ENCODE measurements around the gene BCAP31.

BCAP31 gene

DNA sequence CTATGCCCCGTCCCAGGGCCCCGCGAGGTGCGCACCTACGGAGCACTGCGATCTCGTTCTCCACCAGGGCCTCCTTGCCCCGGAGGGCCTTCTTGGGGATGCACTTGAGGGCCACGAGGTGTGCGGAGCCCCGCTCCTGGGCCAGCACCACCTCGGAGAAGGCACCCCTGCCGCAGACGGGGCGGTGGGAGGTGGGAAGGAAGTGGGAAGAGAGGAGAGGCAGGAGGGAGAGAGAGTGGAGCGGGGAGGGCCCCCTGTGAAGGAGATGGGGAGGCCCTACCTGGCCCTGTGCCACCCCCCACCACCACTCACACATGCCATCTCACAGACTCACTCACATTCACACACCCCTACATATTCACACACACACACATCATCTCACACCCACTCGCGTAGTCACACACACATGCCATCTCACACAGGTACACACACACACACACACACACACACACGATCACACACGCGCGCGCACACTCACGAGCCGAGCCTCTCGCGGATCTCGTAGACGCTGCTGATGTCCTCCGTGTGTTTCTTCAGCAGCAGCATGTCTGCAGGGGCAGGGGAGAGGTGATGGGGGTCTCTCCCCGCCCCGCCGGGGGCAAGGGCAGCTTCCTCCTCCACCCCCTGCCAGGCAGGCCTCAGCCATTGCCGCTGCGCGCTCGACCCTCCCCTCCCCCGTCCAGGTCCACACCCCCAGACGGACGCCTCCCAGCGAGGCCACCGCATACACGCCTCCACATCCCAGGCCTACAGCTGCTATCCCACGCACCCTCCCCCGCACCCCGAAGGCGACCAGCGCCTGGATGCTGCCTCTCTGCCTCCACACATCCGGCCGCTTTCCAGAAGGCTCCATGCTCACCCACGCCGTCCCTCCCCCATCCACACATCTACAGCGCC is 51.4 kb downstream of the BCAP31 start:
- DNase-seq, result no peak

DNA sequence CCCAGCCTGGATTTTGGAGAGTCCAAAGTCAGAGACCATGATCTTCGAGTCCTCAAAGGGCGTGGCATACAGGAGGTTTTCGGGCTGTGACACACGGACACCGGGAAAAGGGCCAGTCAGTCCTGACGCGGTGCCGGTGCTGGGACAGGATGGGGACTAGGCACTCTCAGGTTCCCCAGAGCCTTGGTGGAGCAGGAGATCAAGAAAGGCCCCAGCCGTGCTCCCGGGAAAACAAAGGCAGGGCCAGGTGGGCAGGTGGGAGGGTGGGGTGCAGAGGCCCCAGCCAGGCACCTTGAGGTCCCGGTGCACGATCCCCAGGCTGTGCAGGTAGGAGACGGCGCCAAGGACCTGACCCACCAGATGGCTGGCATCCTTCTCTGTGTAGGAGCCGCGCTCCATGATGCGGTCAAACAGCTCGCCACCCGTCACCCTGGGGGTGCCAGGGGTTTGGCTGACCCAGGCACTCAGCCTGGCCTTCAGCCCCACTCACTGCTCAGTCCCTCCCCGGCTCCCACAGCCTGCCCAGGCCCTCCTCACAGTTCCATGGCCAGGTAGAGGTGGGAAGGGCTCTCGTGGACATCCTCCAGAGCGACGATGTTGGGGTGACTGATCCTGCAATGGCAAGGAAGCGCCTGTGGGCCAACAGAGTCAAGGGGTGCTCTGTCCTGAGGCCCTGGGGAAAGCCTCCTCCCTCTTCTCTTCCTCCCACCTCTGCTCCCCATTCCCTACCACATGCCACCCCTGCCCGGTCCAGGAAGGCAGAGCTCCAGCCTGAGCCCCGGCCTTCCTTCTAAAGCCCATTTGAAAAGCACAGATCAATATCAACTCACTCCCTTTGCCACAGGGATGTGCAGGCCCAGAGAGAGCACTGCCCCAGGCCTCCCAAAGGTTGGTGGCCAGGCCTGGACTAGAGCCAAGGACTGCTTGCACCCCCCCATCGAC is 52.3 kb downstream of the BCAP31 start:
- DNase-seq, result no peak

DNA sequence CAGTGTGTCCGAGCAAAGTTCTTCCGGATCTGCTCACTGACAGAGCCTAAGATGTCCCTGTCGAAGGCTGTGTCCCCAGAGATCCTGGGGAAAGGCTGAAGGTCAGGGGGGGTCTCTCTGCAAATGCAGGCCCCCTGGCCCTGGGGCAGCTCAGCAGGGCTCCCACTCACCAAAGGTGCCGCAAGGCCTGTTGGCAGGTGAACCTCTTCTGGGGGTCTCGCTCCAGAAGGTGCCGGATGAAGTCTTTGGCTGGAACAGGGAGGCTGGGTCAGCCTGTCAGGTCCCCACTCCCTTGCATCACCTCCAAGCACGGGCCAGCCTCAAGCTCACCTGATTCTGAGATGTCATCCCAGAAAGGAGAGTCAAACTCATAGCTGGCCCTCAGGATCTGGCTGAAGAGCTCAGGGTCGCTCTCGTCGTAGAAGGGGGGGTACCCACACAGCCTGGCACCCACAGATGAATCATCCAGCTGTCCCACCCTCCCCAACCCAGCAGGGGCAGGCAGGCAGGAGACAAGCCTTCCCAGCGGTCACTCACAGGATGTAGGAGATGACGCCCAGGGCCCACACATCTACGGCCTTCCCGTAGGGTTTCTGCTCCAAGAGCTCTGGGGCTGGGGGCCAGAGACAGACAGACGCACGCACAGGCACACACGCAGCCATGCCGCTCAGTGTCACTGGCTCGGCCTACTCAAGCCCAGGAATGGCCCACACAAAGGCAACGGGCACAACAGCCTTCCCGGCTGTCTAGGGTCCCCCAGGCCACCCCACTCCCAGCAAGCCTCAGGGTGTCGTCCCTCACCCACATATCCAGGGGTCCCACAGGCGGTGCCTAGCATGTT is 53.2 kb downstream of the BCAP31 start:
- no peak for DNase-seq

DNA sequence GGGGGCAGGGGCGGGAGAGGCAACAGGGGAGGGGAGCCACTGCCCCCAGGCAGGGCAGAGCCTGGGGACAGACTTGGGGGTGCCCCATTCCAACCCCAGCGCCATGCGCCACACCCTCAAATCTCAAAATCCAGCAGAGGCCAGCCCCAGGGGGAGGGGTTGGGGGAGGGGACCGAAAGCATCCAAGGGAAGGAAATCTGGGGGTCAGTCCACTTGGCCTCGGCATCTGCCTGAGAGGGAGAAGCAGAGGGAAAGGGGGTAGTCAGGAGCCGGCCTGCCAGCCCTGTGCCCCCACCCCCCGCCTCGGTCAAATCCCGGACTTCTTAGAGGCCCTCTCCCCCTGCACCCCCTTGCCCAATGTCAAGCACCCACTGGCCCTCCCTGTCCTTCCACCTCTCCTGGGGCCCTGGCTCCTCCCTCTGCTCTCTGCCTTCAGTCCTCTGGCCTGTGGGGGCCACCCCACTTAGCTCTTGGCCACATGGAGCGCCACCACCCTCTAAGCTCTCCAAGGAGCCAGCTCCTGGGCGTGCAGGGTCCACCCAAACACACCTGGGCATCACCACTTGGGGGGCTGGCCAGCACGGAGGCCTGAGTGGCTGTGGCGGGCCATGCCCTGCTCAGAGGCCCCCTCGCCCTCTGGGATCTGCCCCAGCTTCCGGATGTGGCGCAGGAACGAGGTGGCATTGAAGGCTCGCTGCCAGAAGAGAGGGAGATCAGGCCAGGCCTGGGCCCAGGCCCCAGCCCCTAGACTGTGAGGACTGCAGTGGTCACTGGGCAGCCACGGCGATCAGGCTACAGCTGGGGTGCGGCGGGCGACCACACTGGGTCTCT is 54.1 kb downstream of the BCAP31 start:
- DNase-seq, result no peak

DNA sequence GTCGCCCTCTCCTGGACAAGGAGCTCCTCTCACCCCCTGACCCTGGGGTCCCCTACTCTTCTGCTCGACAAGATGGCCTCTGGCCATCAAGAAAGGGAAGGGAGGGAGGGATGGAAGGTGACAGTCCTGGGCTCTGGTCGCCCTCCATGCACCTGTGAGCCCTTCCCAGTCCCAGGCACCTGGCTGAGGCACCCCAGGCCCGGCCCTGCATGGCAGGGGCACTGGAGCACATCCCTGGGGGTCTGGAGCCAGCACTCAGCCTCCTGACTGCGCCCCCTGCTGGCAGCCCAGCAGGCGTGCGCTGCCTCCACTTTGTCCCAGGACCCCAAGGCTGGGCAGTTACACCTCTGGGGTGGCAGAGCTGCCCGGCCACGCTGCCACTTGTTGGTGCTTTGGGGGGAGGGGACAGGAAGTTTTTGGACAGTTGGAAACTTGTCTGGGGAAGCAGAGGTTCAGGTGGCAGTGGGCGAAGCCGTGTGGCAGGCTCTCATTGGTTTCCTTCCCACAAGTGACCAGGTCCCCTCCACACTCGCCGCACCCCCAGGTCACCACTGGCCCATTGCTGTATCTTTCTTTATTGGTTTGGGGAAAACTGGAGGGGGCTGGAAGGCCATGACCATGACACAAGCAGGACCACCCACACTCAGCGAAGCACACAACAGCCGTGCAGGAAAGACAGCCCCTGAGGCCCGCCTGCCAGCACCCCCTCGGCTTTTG is 54.9 kb downstream of the BCAP31 start:
- peak in 3 of 5 donors; percentile 23 to 37 (median 25) for DNase-seq

DNA sequence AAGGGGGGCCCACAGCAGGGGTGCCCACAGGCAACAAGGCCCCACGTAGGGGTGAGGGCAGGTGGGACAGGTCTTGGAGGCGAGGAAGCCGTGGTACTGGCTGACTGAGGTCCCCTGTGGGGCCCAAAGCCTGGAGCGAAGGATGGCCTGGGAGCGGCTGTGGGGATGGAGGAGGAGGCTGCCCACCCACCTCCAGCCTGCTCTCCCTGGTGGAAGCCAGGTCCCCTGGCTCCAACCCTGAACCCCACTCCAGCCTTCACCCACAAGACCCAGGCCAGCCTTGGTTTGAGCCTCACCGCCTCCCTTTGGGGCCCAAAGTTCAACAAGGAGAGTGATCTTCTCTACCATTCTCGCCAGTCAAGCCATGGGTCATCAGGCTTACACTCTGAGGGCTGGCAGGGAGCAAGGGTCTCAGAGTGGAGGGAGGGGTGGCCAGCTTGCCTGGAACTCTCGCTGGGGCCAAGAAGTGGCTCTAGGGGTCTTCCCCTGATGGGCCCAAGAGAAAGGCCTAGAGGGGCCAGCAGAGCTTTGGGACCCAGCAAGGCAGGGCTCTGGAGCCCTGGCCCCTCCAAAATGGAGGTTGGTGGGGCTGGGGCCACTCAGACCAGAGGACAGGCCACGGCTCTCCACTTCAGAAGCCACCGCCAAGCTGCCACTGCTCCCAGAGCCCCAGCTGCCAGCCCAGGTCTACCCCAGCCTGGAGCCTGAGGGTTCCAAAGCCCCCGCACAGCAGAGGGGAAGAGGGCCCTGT is 55.6 kb downstream of the BCAP31 start:
- no peak for DNase-seq

DNA sequence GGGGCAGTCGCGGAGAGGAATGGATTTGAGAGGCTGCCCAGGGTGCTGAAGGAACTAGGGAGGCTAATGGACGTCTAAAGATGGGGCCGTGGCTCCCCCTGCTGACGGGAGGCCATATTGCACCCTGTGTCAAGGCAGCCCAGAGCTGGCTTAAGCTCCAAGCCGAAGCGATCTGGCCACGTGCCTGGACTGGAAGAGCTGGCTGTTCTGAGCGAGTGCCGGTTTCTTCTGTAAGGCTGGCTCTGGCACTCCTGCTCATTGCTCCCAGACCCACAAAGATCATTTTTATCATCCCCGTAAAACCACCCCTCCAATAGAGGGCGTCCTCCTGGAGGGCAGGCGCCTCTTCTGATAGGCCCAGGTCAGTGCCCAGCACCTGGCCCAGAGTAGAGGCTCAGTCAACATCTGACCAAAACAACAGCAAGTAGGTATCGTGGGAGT is 56.2 kb downstream of the BCAP31 start:
- peak; percentile 36 to 74 (median 60) for DNase-seq

DNA sequence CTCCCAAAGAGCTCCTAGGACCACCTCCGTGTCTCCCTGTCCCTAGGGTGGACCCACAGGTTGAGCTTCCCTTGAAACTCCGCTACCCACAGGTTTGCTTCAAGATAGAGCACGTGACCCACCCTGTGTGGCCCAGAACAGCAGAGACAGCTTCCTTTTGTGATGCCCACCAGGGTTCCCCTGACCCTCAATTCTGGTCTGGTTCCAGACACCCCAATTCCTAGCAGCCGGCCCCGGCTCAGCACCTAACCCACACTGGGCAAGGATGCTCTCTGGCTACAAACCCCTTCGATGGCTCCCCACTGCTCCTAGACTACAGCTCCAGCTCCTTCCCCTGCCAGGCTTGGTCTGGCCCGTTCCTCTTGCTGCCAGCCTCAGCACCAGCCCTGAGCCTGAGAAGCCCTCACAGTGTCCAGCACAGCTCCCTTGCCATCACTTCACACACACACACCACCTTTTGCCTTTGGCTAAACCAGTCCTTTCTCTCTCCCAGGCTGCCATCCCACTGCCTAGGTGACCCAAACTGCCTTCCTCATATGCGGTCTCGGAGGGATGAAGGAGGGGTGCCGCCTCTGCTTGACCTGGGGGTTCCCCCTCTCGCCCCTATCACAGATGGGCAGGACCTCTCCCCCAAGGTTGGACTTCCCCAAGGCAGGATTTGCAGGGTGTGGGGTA is 56.8 kb downstream of the BCAP31 start:
- DNase-seq, result no peak

DNA sequence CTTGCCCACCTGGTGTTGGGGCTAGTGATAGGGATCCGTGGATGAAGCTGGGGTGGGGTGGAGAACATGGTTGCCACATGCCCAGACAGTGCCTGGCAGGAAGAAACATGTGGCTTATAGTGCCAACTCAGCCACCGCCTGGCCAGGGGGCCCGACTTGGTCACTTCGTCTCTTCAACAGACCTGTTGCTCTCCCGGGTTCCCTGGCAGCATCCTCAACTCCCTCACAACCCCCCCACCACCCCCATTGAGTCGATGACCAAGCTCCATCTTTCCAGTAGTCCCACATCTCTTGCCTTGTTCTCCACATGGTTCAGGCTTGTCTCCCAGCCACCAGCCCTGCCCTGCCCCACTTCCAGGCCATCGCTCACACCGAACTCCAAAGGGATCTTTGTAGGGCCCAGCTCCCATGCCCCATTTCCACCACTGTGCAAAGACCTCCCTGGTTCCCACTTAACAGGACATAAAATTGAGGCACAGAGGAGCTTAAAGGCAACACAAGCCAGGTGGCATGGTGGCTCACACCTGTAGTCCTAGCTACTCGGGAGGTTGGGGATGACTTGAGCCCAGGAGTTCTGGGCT is 58.4 kb downstream of the BCAP31 start:
- no peak for DNase-seq

DNA sequence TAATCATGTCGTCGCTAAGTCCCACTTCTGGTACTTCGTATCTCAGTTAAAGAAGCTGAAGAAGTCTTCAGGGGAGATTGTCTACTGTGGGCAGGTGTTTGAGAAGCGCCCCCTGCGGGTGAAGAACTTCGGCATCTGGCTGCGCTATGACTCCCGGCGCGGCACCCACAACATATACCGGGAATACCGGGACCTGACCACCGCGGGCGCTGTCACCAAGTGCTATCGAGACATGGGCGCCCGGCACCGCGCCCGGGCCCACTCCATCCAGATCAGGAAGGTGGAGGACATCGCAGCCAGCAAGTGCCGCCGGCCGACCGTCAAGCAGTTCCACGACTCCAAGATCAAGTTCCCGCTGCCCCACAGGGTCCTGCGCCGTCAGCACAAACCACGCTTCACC is 61.9 kb downstream of the BCAP31 start:
- DNase-seq, result peak; percentile 28 to 47 (median 35)

DNA sequence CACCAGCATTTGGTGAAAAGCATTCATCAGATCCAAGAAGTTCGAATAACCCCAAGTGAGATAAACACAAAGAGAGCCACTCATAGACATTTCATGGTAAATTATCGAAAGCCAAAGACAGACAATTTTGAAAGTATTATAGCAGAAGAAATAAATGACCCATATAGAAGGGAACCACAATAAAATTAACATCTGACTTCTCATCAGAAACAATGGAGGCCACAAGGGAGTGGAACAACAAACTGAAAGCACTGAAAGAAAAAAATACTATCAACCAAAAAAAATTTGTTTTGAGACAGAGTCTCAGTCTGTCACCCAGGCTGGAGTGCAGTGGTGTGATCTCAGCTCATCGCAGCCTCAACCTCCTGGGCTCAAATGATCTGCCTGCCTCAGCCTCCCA is 64.9 kb downstream of the BCAP31 start:
- DNase-seq, result no peak

DNA sequence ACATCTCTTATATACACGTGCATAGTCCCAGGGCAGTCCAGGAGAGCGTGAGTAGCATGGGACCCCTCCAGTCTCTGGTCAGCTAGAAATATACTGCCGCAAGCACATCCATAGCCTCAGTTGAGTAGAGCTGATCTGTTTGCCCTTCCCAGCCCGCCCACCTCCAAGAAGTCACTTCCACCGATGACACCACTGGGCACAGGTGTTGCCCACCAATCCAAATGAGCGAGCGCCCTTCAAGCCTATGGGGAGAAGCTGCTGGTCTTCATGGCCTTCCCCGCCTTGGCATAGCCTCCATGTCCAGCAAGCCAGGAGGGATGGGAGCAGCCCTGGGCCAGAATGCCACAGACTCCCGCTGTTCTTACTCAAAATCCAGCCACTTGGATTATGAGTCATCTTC is 67.0 kb downstream of the BCAP31 start:
- no peak for DNase-seq

DNA sequence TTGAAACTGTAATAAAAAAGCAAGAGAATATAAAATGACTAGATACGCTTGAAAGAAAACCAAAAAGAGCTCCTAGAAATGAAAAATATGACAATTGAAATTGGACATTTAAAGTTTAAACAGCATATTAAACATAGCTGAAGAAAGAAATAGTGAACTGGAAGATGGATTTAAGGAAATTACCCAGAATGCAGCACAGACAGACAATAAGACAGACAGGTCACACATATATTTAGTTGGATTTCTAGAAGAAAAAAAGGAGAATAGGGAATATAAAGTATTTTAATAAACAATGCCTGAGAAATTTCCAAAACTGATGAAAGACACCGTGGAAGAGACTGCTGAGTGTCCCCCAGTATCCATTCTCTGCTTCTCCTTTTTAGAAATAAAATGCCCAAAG is 70.6 kb downstream of the BCAP31 start:
- no peak for DNase-seq

DNA sequence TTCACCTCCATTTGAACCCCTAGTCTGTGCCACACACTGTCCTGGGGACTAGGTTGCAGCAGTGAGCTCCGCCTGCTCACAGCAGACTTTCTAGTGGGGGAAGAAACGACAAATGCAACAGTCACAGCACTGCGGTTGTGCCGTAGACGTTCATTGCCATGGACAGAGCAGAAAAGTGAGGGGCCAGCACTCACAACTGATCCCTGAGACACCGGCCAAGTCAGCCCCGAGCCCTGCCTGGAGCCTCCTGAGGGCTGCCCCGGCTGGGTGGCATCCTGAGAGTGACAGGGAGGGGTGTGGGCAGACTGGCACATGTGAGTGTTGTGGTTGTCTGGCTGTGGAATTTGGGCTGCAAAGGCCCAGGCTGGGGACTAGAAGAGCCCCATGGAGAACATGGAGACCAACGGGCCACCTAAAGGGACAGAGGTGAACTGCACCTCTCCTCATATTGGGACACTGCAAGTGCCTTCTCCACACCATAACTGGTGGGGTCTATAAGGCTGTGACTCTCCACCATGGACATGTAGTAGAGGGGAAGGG is 72.6 kb downstream of the BCAP31 start:
- no peak for DNase-seq

DNA sequence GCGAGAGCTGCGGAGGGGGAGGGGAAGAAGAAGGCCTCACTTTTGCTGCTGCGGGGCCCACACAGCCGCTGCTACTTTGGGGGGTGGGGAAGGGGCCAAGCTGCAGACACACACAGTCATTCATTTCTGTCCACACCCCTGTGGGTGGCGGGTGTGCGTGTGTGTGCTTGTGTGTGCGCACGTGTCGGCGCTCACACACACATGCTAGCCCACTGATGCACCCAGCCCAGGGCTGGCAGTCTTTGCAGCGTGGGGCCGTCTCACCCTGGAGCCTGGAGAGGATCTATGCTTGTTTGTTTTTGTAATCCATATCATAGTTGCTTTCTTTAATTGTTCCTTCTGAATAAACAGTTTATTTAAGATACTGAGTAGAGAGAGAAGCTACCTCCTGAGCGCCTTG is 73.2 kb downstream of the BCAP31 start:
- no peak for DNase-seq
